Neural cell (in vitro differentiated cells): Measurements from ENCODE around the gene CXADR. TPM values are rescaled to one million over a fixed set of nuclear protein-coding genes. Genes with fewer than 3 reads are reported as not detected.
"Not testable (repeated sequence)": the region's sequence is repeated elsewhere in the genome, so short reads cannot be mapped to it uniquely, and the experiment has no call there.

Experiments used
- H2AFZ ChIP-seq: fragments of 200-600, 300-800 bp; sonication (generic), shearing (Covaris generic); 2 replicates; pipeline ENCODE4 v1.6.0; 2014; ENCODE audit warnings: low read depth, mild to moderate bottlenecking, antibody characterized with exemption, low read length, moderate library complexity
- H3F3A ChIP-seq: fragments of 200-600 bp; shearing (Covaris generic); 2 replicates; pipeline ENCODE4 v1.6.1; 2016; ENCODE audit warnings: mild to moderate bottlenecking, moderate library complexity, mixed read lengths, antibody characterized with exemption, low read length; ENCODE audit not compliant: insufficient read depth, poor library complexity, severe bottlenecking
- H3K27ac ChIP-seq: fragments of 200-600, 300-800 bp; sonication (generic), shearing (Covaris generic); 2 replicates; pipeline ENCODE4 v1.5.1; 2014; ENCODE audit warnings: mild to moderate bottlenecking, low read length, moderate library complexity
- H3K27me3 ChIP-seq: fragments of 300-800, 200-600 bp; sonication (generic), shearing (Covaris generic); 2 replicates; pipeline ENCODE4 v1.6.0; 2014; ENCODE audit warnings: mild to moderate bottlenecking, low read depth, low read length, moderate library complexity; ENCODE audit not compliant: insufficient read depth
- H3K36me3 ChIP-seq: fragments of 300-800, 200-600 bp; sonication (generic), shearing (Covaris generic); 2 replicates; pipeline ENCODE4 v1.5.1; 2014; ENCODE audit warnings: mild to moderate bottlenecking, antibody characterized with exemption, low read length, moderate library complexity; ENCODE audit not compliant: insufficient read depth
- H3K4me2 ChIP-seq: fragments of 300-800, 200-600 bp; sonication (generic), shearing (Covaris generic); 2 replicates; pipeline ENCODE4 v1.6.0; 2014; ENCODE audit warnings: mild to moderate bottlenecking, low read length
- H3K4me3 ChIP-seq: fragments of 300-800, 200-600 bp; sonication (generic), shearing (Covaris generic); 2 replicates; pipeline ENCODE4 v1.5.1; 2014; ENCODE audit warnings: mild to moderate bottlenecking, low read length, moderate library complexity
- H3K79me2 ChIP-seq: fragments of 200-600 bp; shearing (Covaris generic); replicated peaks from 2 replicates; pipeline ENCODE4 v1.6.0; 2014; ENCODE audit warnings: mild to moderate bottlenecking, low read length, moderate library complexity; ENCODE audit not compliant: insufficient read depth
- H3K9ac ChIP-seq: fragments of 300-800, 200-600 bp; sonication (generic), shearing (Covaris generic); 2 replicates; pipeline ENCODE4 v1.6.1; 2016; ENCODE audit warnings: mild to moderate bottlenecking, low read length, mixed read lengths
- H3K9me2 ChIP-seq: fragments of 200-600 bp; shearing (Covaris generic); 2 replicates; pipeline ENCODE4 v1.6.1; 2016; ENCODE audit warnings: mild to moderate bottlenecking, low read length, mixed read lengths; ENCODE audit not compliant: insufficient read depth
- H3K9me3 ChIP-seq: fragments of 200-600, 300-800 bp; sonication (generic), shearing (Covaris generic); 2 replicates; pipeline ENCODE4 v1.6.1; 2016; ENCODE audit warnings: mild to moderate bottlenecking, mixed run types, low read length, moderate library complexity, mixed read lengths
- H4K20me1 ChIP-seq: fragments of 200-600 bp; shearing (Covaris generic); 2 replicates; pipeline ENCODE4 v1.6.1; 2016; ENCODE audit warnings: mild to moderate bottlenecking, mixed run types; ENCODE audit not compliant: insufficient read depth
- CTCF ChIP-seq: fragments of 450-650 bp; IDR thresholded peaks from 2 replicates; pipeline ENCODE4 v1.5.1; 2014; ENCODE audit warnings: antibody characterized with exemption, mild to moderate bottlenecking, moderate library complexity; ENCODE audit not compliant: poor library complexity, severe bottlenecking
- EP300 ChIP-seq: fragments of 450-650 bp; conservative IDR thresholded peaks from 2 replicates; pipeline ENCODE4 v1.6.1; 2014; ENCODE audit warnings: antibody characterized with exemption, mild to moderate bottlenecking, moderate library complexity; ENCODE audit not compliant: poor library complexity, severe bottlenecking
- EZH2 ChIP-seq: fragments of 200-600, 300-800 bp; shearing (Covaris generic), sonication (generic); IDR thresholded peaks from 2 replicates; pipeline ENCODE4 v1.6.1; 2014; ENCODE audit warnings: antibody characterized with exemption, low read length, borderline replicate concordance, mild to moderate bottlenecking; ENCODE audit not compliant: insufficient read depth, poor library complexity, severe bottlenecking
- MXI1 ChIP-seq: fragments of 450-650 bp; conservative IDR thresholded peaks from 2 replicates; pipeline ENCODE4 v1.6.1; 2014; ENCODE audit warnings: antibody characterized with exemption, mild to moderate bottlenecking; ENCODE audit not compliant: poor library complexity, severe bottlenecking
- POLR2AphosphoS5 ChIP-seq: IDR thresholded peaks from 2 replicates; pipeline ENCODE4 v1.6.1; 2012
- RAD21 ChIP-seq: fragments of 450-650 bp; conservative IDR thresholded peaks from 2 replicates; pipeline ENCODE4 v1.6.1; 2014; ENCODE audit warnings: antibody characterized with exemption, mild to moderate bottlenecking, moderate library complexity
- SMC3 ChIP-seq: fragments of 450-650 bp; conservative IDR thresholded peaks from 2 replicates; pipeline ENCODE4 v1.6.1; 2014; ENCODE audit warnings: antibody characterized with exemption, mild to moderate bottlenecking, moderate library complexity; ENCODE audit not compliant: poor library complexity
- polyA plus RNA-seq: library from polyadenylated mRNA; depleted of rRNA; stranded (reverse); fragments of >200 nt; gene quantifications from 2 replicates; pipeline ENCODE4 v1.2.3, GENCODE V29; 2014

CXADR gene
- polyA plus RNA-seq, 1 donor from 2014 or later, result 175 TPM

GRCh38 chr21:17498586-17498985, 14.3 kb upstream of the CXADR start:
- Histone ChIP-seq H3K9me3 (no peaks in the 10 kb centered on the region), H3K4me3 (no peak overlapping the region), H3K4me2 (no peak overlapping the region), H3K79me2 (no peaks in the 10 kb centered on the region), H3F3A (no peaks in the 10 kb centered on the region), H3K27ac (no peak overlapping the region), H3K9me2 (no peaks in the 10 kb centered on the region), H3K9ac (no peak overlapping the region), H4K20me1 (no peaks in the 10 kb centered on the region), H2AFZ (no peak overlapping the region), H3K36me3 (no peaks in the 10 kb centered on the region), H3K27me3 (no peaks in the 10 kb centered on the region)
- no peak for TF ChIP-seq MXI1
- no peak for TF ChIP-seq POLR2AphosphoS5

- Histone ChIP-seq H2AFZ (no peak overlapping the region), H3K9me3 (no peaks in the 10 kb centered on the region), H3F3A (no peaks in the 10 kb centered on the region), H3K79me2 (no peaks in the 10 kb centered on the region), H4K20me1 (no peaks in the 10 kb centered on the region), H3K4me3 (no peak overlapping the region), H3K9ac (no peak overlapping the region), H3K27ac (no peak overlapping the region), H3K4me2 (no peak overlapping the region), H3K9me2 (no peaks in the 10 kb centered on the region), H3K36me3 (no peaks in the 10 kb centered on the region), H3K27me3 (no peaks in the 10 kb centered on the region)
- TF ChIP-seq RAD21 (no peak), EZH2 (no peak), EP300 (no peak), CTCF (no peak)
These were observed 11.5 kb upstream of the CXADR start for GRCh38 chr21:17501107-17502006.

- not testable (repeated sequence) for H3K9ac ChIP-seq, H3K79me2 ChIP-seq, H3K27me3 ChIP-seq, H3K9me3 ChIP-seq, H3K27ac ChIP-seq, H3K9me2 ChIP-seq, H3K4me2 ChIP-seq, H2AFZ ChIP-seq, H4K20me1 ChIP-seq, H3K36me3 ChIP-seq, H3K4me3 ChIP-seq, H3F3A ChIP-seq
These were observed 9.9 kb upstream of the CXADR start for GRCh38 chr21:17502985-17503384.

- no peak overlapping the region for H3K4me3 ChIP-seq
- H3K9me3 ChIP-seq, result no peaks in the 10 kb centered on the region
- H3K36me3 ChIP-seq, result no peaks in the 10 kb centered on the region
- H3K9ac ChIP-seq, result no peak overlapping the region
- H3F3A ChIP-seq, result no peaks in the 10 kb centered on the region
- no peak overlapping the region for H3K27ac ChIP-seq
- no peaks in the 10 kb centered on the region for H3K79me2 ChIP-seq
- no peaks in the 10 kb centered on the region for H4K20me1 ChIP-seq
- no peak overlapping the region for H3K4me2 ChIP-seq
- H3K27me3 ChIP-seq, result no peaks in the 10 kb centered on the region
- H3K9me2 ChIP-seq, result no peaks in the 10 kb centered on the region
- TF ChIP-seq RAD21 (no peak), SMC3 (no peak), EZH2 (no peak)
- H2AFZ ChIP-seq, result no peak overlapping the region
These were observed 5.9 kb upstream of the CXADR start for GRCh38 chr21:17506951-17507350.
